Karpas-422 (cell line): ENCODE data around the gene ATP6V0D1. TPM values are rescaled to one million over a fixed set of nuclear protein-coding genes. Genes with fewer than 3 reads are reported as not detected.

Experiments used
- DNase-seq: peaks from one replicate; pipeline ENCODE4 v3.0.0-alpha.2; 2015
- H2AFZ ChIP-seq: fragments of 200-600 bp; sonication (generic); 2 replicates; pipeline ENCODE4 v1.6.1; 2014; ENCODE audit warnings: antibody characterized with exemption, low read length, mixed read lengths
- H3K27ac ChIP-seq: fragments of 200-600 bp; sonication (generic); 2 replicates; pipeline ENCODE4 v1.5.1; 2014; ENCODE audit warnings: mild to moderate bottlenecking, low read length, moderate library complexity
- H3K27me3 ChIP-seq: fragments of 200-600 bp; sonication (generic); 2 replicates; pipeline ENCODE4 v1.6.1; 2014; ENCODE audit warnings: low read length, mixed read lengths
- H3K36me3 ChIP-seq: fragments of 200-600 bp; sonication (generic); 2 replicates; pipeline ENCODE4 v1.6.1; 2014; ENCODE audit warnings: low read length, mixed read lengths; ENCODE audit not compliant: insufficient read depth
- H3K4me1 ChIP-seq: fragments of 200-600 bp; sonication (generic); 2 replicates; pipeline ENCODE4 v1.6.1; 2014; ENCODE audit warnings: mild to moderate bottlenecking, low read length, mixed read lengths
- H3K4me2 ChIP-seq: fragments of 200-600 bp; sonication (generic); 2 replicates; pipeline ENCODE4 v1.6.1; 2014; ENCODE audit warnings: low read length, low read depth, mild to moderate bottlenecking; ENCODE audit not compliant: poor library complexity, severe bottlenecking
- H3K4me3 ChIP-seq: fragments of 200-600 bp; sonication (generic); 2 replicates; pipeline ENCODE4 v1.5.1; 2014; ENCODE audit warnings: mild to moderate bottlenecking, antibody characterized with exemption, low read length, mixed read lengths
- H3K79me2 ChIP-seq: fragments of 200-600 bp; sonication (generic); 2 replicates; pipeline ENCODE4 v1.6.1; 2014; ENCODE audit warnings: mild to moderate bottlenecking, low read length, mixed read lengths
- H3K9ac ChIP-seq: fragments of 200-600 bp; sonication (generic); 2 replicates; pipeline ENCODE4 v1.6.0; 2014; ENCODE audit warnings: low read length
- H3K9me2 ChIP-seq: fragments of 200-600 bp; sonication (generic), shearing (Covaris generic); replicated peaks from 2 replicates; pipeline ENCODE4 v1.6.0; 2014; ENCODE audit warnings: mild to moderate bottlenecking, low read length, moderate library complexity; ENCODE audit not compliant: insufficient read depth
- H3K9me3 ChIP-seq: fragments of 300-700, 200-600 bp; sonication (generic); 2 replicates; pipeline ENCODE4 v1.6.1; 2014; ENCODE audit warnings: low read length, mixed read lengths
- H4K20me1 ChIP-seq: fragments of 200-600 bp; sonication (generic); 2 replicates; pipeline ENCODE4 v1.6.1; 2014; ENCODE audit warnings: mild to moderate bottlenecking, antibody characterized with exemption, low read length, low read depth; ENCODE audit not compliant: insufficient read depth
- total RNA-seq: library from RNA; depleted of rRNA; stranded (reverse); fragments of >200 nt; shearing (Covaris generic); gene quantifications from 2 replicates; pipeline ENCODE4 v1.2.3, GENCODE V29; 2014; ENCODE audit warnings: low replicate concordance

The ATP6V0D1 gene
- total RNA-seq, 1 experiment from 2014 or later, result 83.4 TPM

GRCh38 chr16:67525176-67525860 lies 44.4 kb upstream of the ATP6V0D1 start:
- H4K20me1 ChIP-seq, result peaks cover 7% of the 10 kb centered on the region; the same call in 1 of the 2 replicates
- no peaks in the 10 kb centered on the region for H3K9me3 ChIP-seq
- DNase-seq, result peak; percentile 57
- no peak overlapping the region for H3K27ac ChIP-seq
- no peaks in the 10 kb centered on the region for H3K79me2 ChIP-seq
- no peak overlapping the region for H3K4me2 ChIP-seq
- H3K4me3 ChIP-seq, result no peak overlapping the region
- H2AFZ ChIP-seq, result no peak overlapping the region
- H3K9me2 ChIP-seq, result no peaks in the 10 kb centered on the region
- no peaks in the 10 kb centered on the region for H3K36me3 ChIP-seq
- H3K27me3 ChIP-seq, result no peaks in the 10 kb centered on the region
- H3K4me1 ChIP-seq, result peaks cover 26% of the 10 kb centered on the region
- H3K9ac ChIP-seq, result no peak overlapping the region

- Histone ChIP-seq H3K9ac (peak overlapping the region; percentile 72), H3K27me3 (no peaks in the 10 kb centered on the region), H3K4me1 (peaks cover 42% of the 10 kb centered on the region), H3K36me3 (no peaks in the 10 kb centered on the region), H3K4me2 (peak overlapping the region; percentile 74), H3K27ac (peak overlapping the region; percentile 76), H3K79me2 (no peaks in the 10 kb centered on the region), H2AFZ (peak overlapping the region; percentile 59; the same call in 1 of the 2 replicates), H3K4me3 (peak overlapping the region; percentile 66), H3K9me3 (no peaks in the 10 kb centered on the region), H4K20me1 (no peaks in the 10 kb centered on the region), H3K9me2 (no peaks in the 10 kb centered on the region)
- peak; percentile 98 for DNase-seq
These were observed 40.3 kb upstream of the ATP6V0D1 start for GRCh38 chr16:67521095-67521804.

GRCh38 chr16:67519242-67519641 lies 38.3 kb upstream of the ATP6V0D1 start:
- Histone ChIP-seq H2AFZ (no peak overlapping the region), H3K36me3 (no peaks in the 10 kb centered on the region), H3K79me2 (no peaks in the 10 kb centered on the region), H3K4me3 (no peak overlapping the region), H3K27me3 (no peaks in the 10 kb centered on the region), H4K20me1 (no peaks in the 10 kb centered on the region), H3K4me2 (no peak overlapping the region), H3K4me1 (peaks cover 60% of the 10 kb centered on the region), H3K9me3 (no peaks in the 10 kb centered on the region), H3K27ac (no peak overlapping the region), H3K9me2 (no peaks in the 10 kb centered on the region), H3K9ac (no peak overlapping the region)
- DNase-seq, result peak; percentile 40

- DNase-seq, result peak; percentile 37
- Histone ChIP-seq H4K20me1 (no peaks in the 10 kb centered on the region), H3K9me3 (no peaks in the 10 kb centered on the region), H3K36me3 (no peaks in the 10 kb centered on the region), H2AFZ (no peak overlapping the region), H3K4me1 (peaks cover 66% of the 10 kb centered on the region), H3K4me2 (peak overlapping the region; percentile 87), H3K27me3 (no peaks in the 10 kb centered on the region), H3K9me2 (no peaks in the 10 kb centered on the region), H3K27ac (peak overlapping the region; percentile 93; the same call in 1 of the 2 replicates), H3K9ac (peak overlapping the region; percentile 59), H3K4me3 (peak overlapping the region; percentile 64), H3K79me2 (no peaks in the 10 kb centered on the region)
These were observed 37.7 kb upstream of the ATP6V0D1 start for GRCh38 chr16:67518676-67519075.

- H3K4me3 ChIP-seq, result peak overlapping the region; percentile 64
- H3K27me3 ChIP-seq, result no peaks in the 10 kb centered on the region
- H3K4me2 ChIP-seq, result peak overlapping the region; percentile 87
- no peaks in the 10 kb centered on the region for H3K9me3 ChIP-seq
- peak; percentile 90 for DNase-seq
- no peaks in the 10 kb centered on the region for H3K36me3 ChIP-seq
- H2AFZ ChIP-seq, result no peak overlapping the region
- H3K9me2 ChIP-seq, result no peaks in the 10 kb centered on the region
- H3K4me1 ChIP-seq, result peaks cover 68% of the 10 kb centered on the region
- H4K20me1 ChIP-seq, result no peaks in the 10 kb centered on the region
- no peaks in the 10 kb centered on the region for H3K79me2 ChIP-seq
- peak overlapping the region; percentile 59 for H3K9ac ChIP-seq
- H3K27ac ChIP-seq, result peak overlapping the region; percentile 93
These were observed 36.9 kb upstream of the ATP6V0D1 start for GRCh38 chr16:67517661-67518423.

GRCh38 chr16:67517155-67517445 lies 36.1 kb upstream of the ATP6V0D1 start:
- peak; percentile 52 for DNase-seq

GRCh38 chr16:67516296-67517154 lies 35.6 kb upstream of the ATP6V0D1 start:
- Histone ChIP-seq H3K9ac (no peak overlapping the region; the same call in none of the 2 replicates), H3K9me2 (no peaks in the 10 kb centered on the region), H3K4me3 (peak overlapping the region; percentile 55), H4K20me1 (no peaks in the 10 kb centered on the region), H3K27ac (peak overlapping the region; percentile 93), H3K4me2 (peak overlapping the region; percentile 87), H3K79me2 (no peaks in the 10 kb centered on the region), H2AFZ (no peak overlapping the region), H3K36me3 (no peaks in the 10 kb centered on the region), H3K9me3 (no peaks in the 10 kb centered on the region), H3K4me1 (peaks cover 65% of the 10 kb centered on the region), H3K27me3 (no peaks in the 10 kb centered on the region)
- DNase-seq, result no peak

More at GRCh38 chr16:67517155-67517445, 36.1 kb upstream of the ATP6V0D1 start:
- no peaks in the 10 kb centered on the region for H4K20me1 ChIP-seq
- 0 out of 2 replicates have a peak overlapping the region, but pooled peaks have one; percentile 10 for H2AFZ ChIP-seq
- peak overlapping the region; percentile 93 for H3K27ac ChIP-seq
- no peaks in the 10 kb centered on the region for H3K36me3 ChIP-seq
- H3K4me1 ChIP-seq, result peaks cover 68% of the 10 kb centered on the region
- no peaks in the 10 kb centered on the region for H3K9me2 ChIP-seq
- no peaks in the 10 kb centered on the region for H3K79me2 ChIP-seq
- H3K27me3 ChIP-seq, result no peaks in the 10 kb centered on the region
- H3K4me2 ChIP-seq, result peak overlapping the region; percentile 87
- H3K9me3 ChIP-seq, result no peaks in the 10 kb centered on the region
- H3K9ac ChIP-seq, result peak overlapping the region; percentile 53
- H3K4me3 ChIP-seq, result peak overlapping the region; percentile 55
